HCT116 (cell line): ENCODE results near the gene NUBPL.

Source experiments
- EGR1 ChIP-seq: IDR thresholded peaks from 2 replicates; pipeline ENCODE4 v1.6.1; 2012; ENCODE audit warnings: low read depth
- POLR2A ChIP-seq: IDR thresholded peaks from 2 replicates; pipeline ENCODE4 v1.7.0; 2011; ENCODE audit warnings: borderline replicate concordance; ENCODE audit not compliant: insufficient read depth, insufficient read length; ENCODE audit errors: extremely low read depth

DNA sequence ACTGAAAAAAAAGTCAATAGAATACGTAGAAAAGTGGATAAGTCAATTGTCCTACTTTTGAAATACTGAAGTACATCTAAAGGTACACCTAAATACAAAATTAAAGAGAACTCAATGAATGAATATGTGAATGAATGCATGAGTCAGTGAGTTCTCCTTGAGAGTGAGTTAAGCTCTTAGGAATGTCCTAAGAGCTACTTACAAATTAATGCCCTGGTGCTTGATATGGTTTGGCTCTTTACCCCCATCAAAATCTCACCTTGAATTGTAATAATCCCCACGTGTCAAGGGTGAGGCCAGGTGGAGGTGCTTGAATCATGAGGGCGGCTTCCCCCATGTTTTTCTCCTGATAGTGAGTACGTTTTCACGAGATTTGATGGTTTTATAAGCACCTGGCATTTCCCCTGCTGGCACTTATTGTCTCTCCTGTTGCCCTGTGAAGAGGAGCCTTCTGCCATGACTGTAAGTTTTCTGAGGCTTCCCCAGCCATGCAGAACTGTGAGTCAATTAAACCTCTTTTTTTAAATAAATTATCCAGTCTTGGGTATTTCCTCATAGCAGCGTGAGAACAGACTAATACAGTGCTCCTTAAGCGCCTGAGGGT lies 323.7 kb downstream of the NUBPL start:
- TF ChIP-seq EGR1 (no peak), POLR2A (no peak)
